Muscle of leg (tissue), 16 donors: ENCODE measurements around the gene CRISP1. TPM values are rescaled to one million over a fixed set of nuclear protein-coding genes. Genes with fewer than 3 reads are reported as not detected.

ENCODE experiments used
- DNase-seq: peaks from one replicate; pipeline ENCODE4 v3.0.0; 2013
- H3K27ac ChIP-seq: one replicate; pipeline ENCODE4 v1.5.1; 2013; ENCODE audit warnings: mild to moderate bottlenecking, low read length, control low read depth
- H3K27me3 ChIP-seq: one replicate; pipeline ENCODE4 v1.6.1; 2013; ENCODE audit warnings: low read length; ENCODE audit not compliant: control insufficient read depth, insufficient read depth
- H3K36me3 ChIP-seq: one replicate; pipeline ENCODE4 v1.6.1; 2013; ENCODE audit warnings: low read length; ENCODE audit not compliant: control insufficient read depth, insufficient read depth
- H3K4me1 ChIP-seq: one replicate; pipeline ENCODE4 v1.6.1; 2013; ENCODE audit warnings: low read length; ENCODE audit not compliant: control insufficient read depth, insufficient read depth
- H3K4me3 ChIP-seq: one replicate; pipeline ENCODE4 v1.5.1; 2013; ENCODE audit warnings: low read length, control low read depth
- H3K9me3 ChIP-seq: replicated peaks from 2 replicates; pipeline ENCODE4 v1.6.1; 2013; ENCODE audit warnings: low read depth, low read length; ENCODE audit not compliant: control insufficient read depth
- WGBS: methylation state at CpG from one replicate; pipeline ENCODE4 v1.1.5; 2013; ENCODE audit warnings: missing lambda C conversion rate; ENCODE audit not compliant: insufficient coverage; 5-methylcytosine and 5-hydroxymethylcytosine counted together
- long read RNA-seq, 11 donors: transcript quantifications; one replicate each; lab custom pipeline, GENCODE V29; 2026
- polyA plus RNA-seq, 8 donors: library from polyadenylated mRNA; unstranded; fragments of 120-200 nt; gene quantifications; one replicate each; pipeline versions ENCODE4 v1.2.1 to v1.2.3, GENCODE V29; 2013; ENCODE audit warnings: inconsistent platforms in 1 of 8, low replicate concordance in 1 of 8; ENCODE audit not compliant: insufficient read length in 8 of 8, insufficient read depth in 1 of 8
- total RNA-seq: library from RNA; stranded (reverse); fragments of 120-200 nt; gene quantifications from one replicate; pipeline ENCODE4 v1.2.4, GENCODE V29; 2013

Gene CRISP1
- total RNA-seq (not detected), polyA plus RNA-seq (under 1 TPM in 1 of 8 donors, not detected in 7; 0.50 TPM)
- long read RNA-seq, donor 1: 0 reads
- long read RNA-seq, donor 2: 0 reads
- long read RNA-seq, donor 3: 0 reads
- long read RNA-seq, donor 4: 0 reads
- long read RNA-seq, donor 5: 0 reads
- long read RNA-seq, donor 6: 0 reads
- long read RNA-seq, donor 7: 0 reads
- long read RNA-seq, donor 8: 0 reads
- long read RNA-seq, donor 9: 0 reads
- long read RNA-seq, donor 10: 0 reads
- long read RNA-seq, donor 11: 0 reads

GRCh38 chr6:49866485-49866943, at the start of gene CRISP1:
TSS of gene CRISP1 (minus strand) at chr6:49866535. CDS start at chr6:49857400, 9,135 bp downstream.
- no peaks in the 10 kb centered on the region for H3K36me3 ChIP-seq
- H3K4me3 ChIP-seq: no peak within 1 kb of the TSS
- WGBS: no CpG with 5 or more reads among the region's 1 CpG
- no peak for DNase-seq
- no peaks in the 10 kb centered on the region for H3K27me3 ChIP-seq
- H3K4me1 ChIP-seq: no peaks in the 10 kb centered on the region
- no peaks in the 10 kb centered on the region for H3K9me3 ChIP-seq
- no peak within 1 kb of the TSS for H3K27ac ChIP-seq

GRCh38 chr6:49915035-49915434, 48.7 kb upstream of the CRISP1 start:
- Histone ChIP-seq H3K36me3 (no peaks in the 10 kb centered on the region), H3K27me3 (no peaks in the 10 kb centered on the region), H3K4me3 (no peak overlapping the region), H3K9me3 (no peaks in the 10 kb centered on the region), H3K4me1 (peaks cover 9% of the 10 kb centered on the region), H3K27ac (no peak overlapping the region)
- WGBS: no CpG with 5 or more reads among the region's 3 CpGs
- DNase-seq: peak; percentile 64

GRCh38 chr6:49913636-49914375, 47.5 kb upstream of the CRISP1 start:
- H3K9me3 ChIP-seq: no peaks in the 10 kb centered on the region
- peak overlapping the region; percentile 25 for H3K27ac ChIP-seq
- WGBS: 25% methylated on average over 1 of the region's 6 CpGs
- peaks cover 11% of the 10 kb centered on the region for H3K4me1 ChIP-seq
- peak; percentile 47 for DNase-seq
- H3K36me3 ChIP-seq: no peaks in the 10 kb centered on the region
- no peaks in the 10 kb centered on the region for H3K27me3 ChIP-seq
- H3K4me3 ChIP-seq: no peak overlapping the region

- no peaks in the 10 kb centered on the region for H3K27me3 ChIP-seq
- H3K9me3 ChIP-seq: no peaks in the 10 kb centered on the region
- peaks cover 11% of the 10 kb centered on the region for H3K4me1 ChIP-seq
- H3K27ac ChIP-seq: no peak overlapping the region
- no peaks in the 10 kb centered on the region for H3K36me3 ChIP-seq
- DNase-seq: no peak
- no CpG with 5 or more reads among the region's 1 CpG for WGBS
- H3K4me3 ChIP-seq: no peak overlapping the region
Observed at GRCh38 chr6:49912196-49912595, 45.9 kb upstream of the CRISP1 start.

GRCh38 chr6:49911252-49911651, 44.9 kb upstream of the CRISP1 start:
- Histone ChIP-seq H3K9me3 (no peaks in the 10 kb centered on the region), H3K27me3 (no peaks in the 10 kb centered on the region), H3K4me3 (no peak overlapping the region), H3K36me3 (no peaks in the 10 kb centered on the region), H3K27ac (no peak overlapping the region), H3K4me1 (peaks cover 11% of the 10 kb centered on the region)
- no peak for DNase-seq
- WGBS: no CpG with 5 or more reads among the region's 2 CpGs

GRCh38 chr6:49909563-49909962, 43.2 kb upstream of the CRISP1 start:
- Histone ChIP-seq H3K27ac (peak overlapping the region; percentile 37), H3K36me3 (no peaks in the 10 kb centered on the region), H3K9me3 (no peaks in the 10 kb centered on the region), H3K27me3 (no peaks in the 10 kb centered on the region), H3K4me3 (no peak overlapping the region), H3K4me1 (peaks cover 8% of the 10 kb centered on the region)
- 17% methylated on average over 1 of the region's 2 CpGs for WGBS
- DNase-seq: peak; percentile 85

GRCh38 chr6:49906526-49906925, 40.2 kb upstream of the CRISP1 start:
- Histone ChIP-seq H3K27me3 (no peaks in the 10 kb centered on the region), H3K9me3 (no peaks in the 10 kb centered on the region), H3K27ac (peak overlapping the region; percentile 43), H3K4me3 (no peak overlapping the region), H3K36me3 (no peaks in the 10 kb centered on the region), H3K4me1 (peaks cover 4% of the 10 kb centered on the region)
- WGBS: 17% methylated on average over 1 of the region's 1 CpG
- peak; percentile 89 for DNase-seq

- no peak for DNase-seq
- WGBS: no CpG with 5 or more reads among the region's 2 CpGs
Observed at GRCh38 chr6:49905296-49905695, 39.0 kb upstream of the CRISP1 start.

GRCh38 chr6:49902856-49903255, 36.5 kb upstream of the CRISP1 start:
- no peaks in the 10 kb centered on the region for H3K27me3 ChIP-seq
- DNase-seq: no peak
- H3K4me1 ChIP-seq: no peaks in the 10 kb centered on the region
- H3K9me3 ChIP-seq: no peaks in the 10 kb centered on the region
- WGBS: no CpG with 5 or more reads among the region's 2 CpGs
- H3K36me3 ChIP-seq: no peaks in the 10 kb centered on the region
- no peak overlapping the region for H3K4me3 ChIP-seq
- H3K27ac ChIP-seq: no peak overlapping the region

More at GRCh38 chr6:49905296-49905695, 39.0 kb upstream of the CRISP1 start:
- no peaks in the 10 kb centered on the region for H3K9me3 ChIP-seq
- H3K36me3 ChIP-seq: no peaks in the 10 kb centered on the region
- H3K27me3 ChIP-seq: no peaks in the 10 kb centered on the region
- H3K4me3 ChIP-seq: no peak overlapping the region
- peaks cover 2% of the 10 kb centered on the region for H3K4me1 ChIP-seq
- H3K27ac ChIP-seq: no peak overlapping the region

- Histone ChIP-seq H3K27me3 (no peaks in the 10 kb centered on the region), H3K4me3 (no peak overlapping the region), H3K9me3 (no peaks in the 10 kb centered on the region), H3K4me1 (no peaks in the 10 kb centered on the region), H3K27ac (no peak overlapping the region), H3K36me3 (no peaks in the 10 kb centered on the region)
- no peak for DNase-seq
Observed at GRCh38 chr6:49898904-49899566, 32.7 kb upstream of the CRISP1 start.
